Kidney tubule cell (primary cell): ENCODE data around the gene GDPD5.

ENCODE experiments used
- DNase-seq: peaks from one replicate; pipeline ENCODE4 v3.0.0-alpha.2; 2018; ENCODE audit warnings: low spot score

GDPD5 gene

DNA sequence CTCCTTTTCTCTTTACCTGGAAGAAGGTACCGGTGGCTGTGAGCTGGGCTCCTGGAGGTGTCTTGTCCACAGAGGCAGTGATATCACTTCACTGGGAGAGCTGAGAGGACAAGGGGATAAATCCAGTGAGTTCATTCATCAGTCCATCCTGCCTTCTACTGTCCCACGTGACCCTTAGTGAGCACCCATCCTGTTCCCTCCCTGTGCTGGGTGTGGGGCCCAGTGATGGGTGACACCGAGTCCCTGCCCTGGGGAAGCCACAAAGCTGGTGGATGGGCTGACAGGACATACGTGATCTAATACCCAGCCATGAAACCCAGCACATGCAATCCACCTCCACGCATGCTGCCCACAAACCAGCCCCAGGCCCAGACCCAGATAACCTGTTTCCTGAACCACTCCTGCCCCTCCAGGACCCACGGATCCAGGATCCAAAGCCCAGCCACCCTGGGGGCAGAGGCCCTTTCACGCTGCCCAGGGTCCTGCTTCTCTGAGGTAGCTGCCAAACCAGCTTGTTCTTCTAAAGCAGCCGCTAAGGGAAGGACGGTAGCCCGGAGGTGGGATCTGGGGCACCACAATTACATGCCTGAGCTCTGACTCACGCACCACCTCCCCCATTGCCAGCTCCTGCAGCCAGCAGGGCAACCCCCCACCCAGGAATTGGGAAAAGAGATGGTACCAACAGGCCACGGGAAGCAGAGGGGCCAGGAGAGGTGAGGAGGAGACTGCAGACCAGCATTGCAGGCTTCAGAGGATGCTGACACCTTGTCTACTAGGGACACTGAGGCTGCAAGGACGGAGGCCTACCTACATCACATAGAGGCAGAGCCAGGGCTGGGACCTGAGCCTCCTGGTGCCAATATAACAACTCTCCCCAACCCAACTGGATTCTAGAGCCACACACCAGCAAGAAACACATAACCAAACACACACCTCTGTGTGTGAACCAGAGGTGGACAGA lies 35.2 kb downstream of the GDPD5 start:
- DNase-seq = peak; percentile 61

- DNase-seq = no peak
Measured at GRCh38 chr11:75487365-75487764, 38.4 kb downstream of the GDPD5 start.

- no peak for DNase-seq
Measured at GRCh38 chr11:75485742-75486141, 40.0 kb downstream of the GDPD5 start.

GRCh38 chr11:75482931-75483469 lies 42.7 kb downstream of the GDPD5 start:
- no peak for DNase-seq

GRCh38 chr11:75481922-75482606 lies 43.7 kb downstream of the GDPD5 start:
- DNase-seq = no peak

GRCh38 chr11:75481223-75481921 lies 44.4 kb downstream of the GDPD5 start:
- no peak for DNase-seq

GRCh38 chr11:75480185-75481175 lies 45.3 kb downstream of the GDPD5 start:
- DNase-seq = no peak

DNA sequence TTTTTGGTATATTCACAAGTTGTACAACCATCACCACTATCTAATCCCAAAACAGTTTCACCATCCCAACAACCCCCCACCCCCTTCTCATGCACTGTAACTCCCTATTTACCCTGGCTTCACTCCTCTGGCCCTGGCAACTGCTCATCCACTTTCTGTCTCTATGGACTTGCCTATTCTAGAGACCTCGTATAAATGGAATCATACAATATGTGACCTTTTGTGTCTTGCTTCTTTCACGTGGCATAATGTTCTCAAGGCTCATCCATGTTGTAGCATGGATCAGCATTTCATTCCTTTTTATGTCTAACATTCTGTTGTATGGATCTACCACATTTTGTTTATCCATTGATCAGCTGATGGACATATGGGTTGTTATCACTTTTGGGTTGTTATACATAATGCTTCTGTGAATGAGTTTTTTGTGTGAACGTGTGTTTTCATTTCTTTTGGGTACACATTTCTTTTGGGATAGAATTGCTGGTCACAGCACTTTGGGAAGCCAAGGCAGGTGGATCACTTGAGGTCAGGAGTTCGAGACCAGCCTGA lies 46.1 kb downstream of the GDPD5 start:
- DNase-seq = no peak

DNA sequence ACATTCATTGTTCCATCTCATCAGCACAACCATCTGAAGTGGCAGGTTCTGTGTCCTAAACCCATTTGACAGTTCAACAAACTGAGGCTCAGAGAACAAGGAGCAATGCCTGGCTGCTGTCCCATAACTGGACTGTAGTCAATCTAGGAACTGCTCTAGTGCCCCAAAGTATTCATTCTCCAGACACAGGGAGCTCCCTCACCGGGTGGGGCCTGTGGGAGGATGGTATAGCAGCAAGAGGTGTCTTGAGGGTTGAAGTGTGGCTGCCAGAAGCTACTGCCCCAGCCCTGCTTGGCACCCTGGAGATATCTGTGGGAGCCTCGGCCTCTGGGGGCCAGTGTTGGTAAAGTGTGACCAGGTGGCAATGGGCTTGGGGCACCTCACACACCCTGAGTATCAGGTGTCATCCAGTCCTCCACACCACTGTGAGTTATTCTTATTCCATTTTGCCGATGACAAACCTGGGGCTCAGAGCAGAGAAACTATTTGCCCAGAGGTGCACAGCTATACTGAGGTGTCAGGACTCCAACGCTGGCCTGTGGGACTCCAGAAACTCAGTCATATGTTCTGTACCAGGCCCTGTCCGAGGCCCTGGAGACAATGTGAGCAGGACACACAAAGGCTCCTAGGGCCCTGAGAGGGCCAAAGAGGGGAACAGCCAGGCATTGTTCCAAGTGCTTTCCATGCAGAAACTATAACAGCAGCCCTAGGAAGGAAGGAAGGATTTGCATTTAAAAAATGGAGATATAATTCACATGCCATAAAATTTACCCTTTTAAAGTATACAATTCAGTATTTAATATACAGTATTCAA lies 46.8 kb downstream of the GDPD5 start:
- DNase-seq = no peak

- DNase-seq = no peak
Measured at GRCh38 chr11:75477614-75477935, 48.2 kb downstream of the GDPD5 start.

- no peak for DNase-seq
Measured at GRCh38 chr11:75476739-75477613, 48.8 kb downstream of the GDPD5 start.

DNA sequence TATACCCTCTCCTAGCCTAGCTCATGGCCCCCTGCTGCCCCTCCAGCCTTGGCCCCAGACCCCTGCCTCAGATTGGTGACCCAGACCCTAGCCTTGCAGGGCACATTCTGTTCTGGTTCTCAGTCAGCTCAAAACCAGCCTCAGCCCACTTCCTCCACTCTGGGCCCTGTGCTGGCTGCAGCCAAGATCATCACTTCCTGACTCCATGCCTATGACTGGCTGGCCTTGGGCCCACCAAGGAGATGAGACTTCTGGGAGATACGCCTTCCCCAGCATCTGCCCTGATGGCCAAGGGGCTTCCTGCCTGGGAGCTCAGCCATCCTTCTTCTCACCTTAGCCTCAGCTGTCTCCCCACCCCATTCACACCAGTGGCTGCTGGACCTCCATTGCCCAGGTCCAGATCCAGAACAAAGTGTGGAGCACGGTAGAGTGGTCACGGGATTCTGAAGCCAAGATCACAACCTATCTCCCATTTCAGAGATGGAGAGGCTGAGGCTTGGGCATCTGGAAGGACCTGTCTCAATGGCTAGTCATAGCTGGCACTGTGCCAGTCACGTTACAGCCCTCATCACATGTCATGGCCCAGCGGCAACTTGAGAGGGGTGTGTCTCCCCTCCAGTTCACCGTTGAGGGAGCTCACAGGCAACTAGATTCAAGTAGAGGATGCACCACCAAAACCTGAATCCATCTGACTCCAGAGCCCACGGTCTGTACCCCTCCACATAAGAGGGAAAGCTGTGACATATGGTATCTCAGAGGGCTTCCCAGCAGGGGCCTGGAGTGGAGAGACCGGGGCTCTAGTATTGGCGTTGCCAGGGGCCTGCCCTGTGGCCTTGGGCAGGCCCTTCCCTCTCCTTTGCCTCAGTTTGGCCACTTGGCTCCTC lies 49.7 kb downstream of the GDPD5 start:
- peak; percentile 50 for DNase-seq

DNA sequence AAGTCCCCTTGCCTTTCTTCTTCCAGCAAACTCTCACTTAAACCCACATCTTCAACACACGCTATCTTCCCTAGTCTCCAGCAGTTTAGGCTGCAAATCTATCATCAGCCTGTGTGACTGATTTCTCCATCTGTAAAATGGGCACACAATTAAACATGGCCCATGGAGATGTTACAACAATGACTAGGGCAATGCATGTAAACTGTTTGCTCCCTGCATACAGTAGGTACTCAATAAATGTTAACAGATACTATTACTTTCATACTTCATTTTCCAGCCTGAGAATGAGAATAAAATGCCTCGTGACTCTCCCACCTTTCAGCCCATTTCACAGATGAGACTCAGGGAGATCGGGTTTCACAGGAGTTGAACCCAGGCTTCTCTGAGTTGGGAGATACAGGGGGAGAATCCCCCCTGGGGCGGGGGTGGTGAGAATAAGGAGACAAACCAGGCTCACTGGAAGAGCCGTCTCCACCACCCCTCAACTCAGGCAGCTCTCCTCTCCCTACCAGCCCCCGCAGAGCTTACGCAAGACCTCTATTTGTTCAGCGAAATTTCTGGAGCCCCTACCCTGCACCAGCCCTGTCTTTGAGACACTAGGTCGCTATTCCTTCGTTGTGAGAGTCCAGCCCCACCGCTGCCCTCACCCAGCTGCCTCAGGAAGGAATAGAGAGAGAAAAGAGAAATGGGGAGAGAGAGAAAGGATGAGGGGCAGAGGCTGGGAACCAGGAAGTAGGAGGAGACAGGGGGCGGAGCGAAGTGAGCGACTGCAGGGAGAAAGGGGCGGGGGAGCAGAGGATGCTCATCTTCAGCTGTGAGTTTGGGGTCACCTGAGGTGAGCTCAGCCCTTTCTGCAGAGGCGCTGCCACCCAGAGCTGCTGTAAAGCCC lies 50.6 kb downstream of the GDPD5 start:
- DNase-seq = no peak

DNA sequence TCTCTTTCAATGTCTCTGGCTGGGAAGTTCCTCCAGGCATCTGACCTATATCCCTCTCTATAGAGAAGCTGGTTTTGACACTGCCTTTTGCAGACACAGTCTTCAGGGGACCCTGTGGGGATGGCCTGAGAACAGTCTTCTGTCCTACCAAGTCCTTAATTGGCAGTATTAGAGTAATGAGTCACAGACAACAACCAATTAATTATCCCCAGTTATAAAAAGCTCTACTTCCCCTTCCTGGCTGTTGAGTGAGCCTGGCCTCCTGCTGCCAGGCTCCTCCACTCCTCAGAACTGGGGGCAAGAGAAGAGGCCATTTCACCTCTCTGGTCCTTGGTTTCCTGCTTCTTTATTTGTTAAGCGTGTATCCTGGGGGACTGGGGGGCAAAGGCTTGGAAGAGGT lies 51.5 kb downstream of the GDPD5 start:
- DNase-seq = no peak

DNA sequence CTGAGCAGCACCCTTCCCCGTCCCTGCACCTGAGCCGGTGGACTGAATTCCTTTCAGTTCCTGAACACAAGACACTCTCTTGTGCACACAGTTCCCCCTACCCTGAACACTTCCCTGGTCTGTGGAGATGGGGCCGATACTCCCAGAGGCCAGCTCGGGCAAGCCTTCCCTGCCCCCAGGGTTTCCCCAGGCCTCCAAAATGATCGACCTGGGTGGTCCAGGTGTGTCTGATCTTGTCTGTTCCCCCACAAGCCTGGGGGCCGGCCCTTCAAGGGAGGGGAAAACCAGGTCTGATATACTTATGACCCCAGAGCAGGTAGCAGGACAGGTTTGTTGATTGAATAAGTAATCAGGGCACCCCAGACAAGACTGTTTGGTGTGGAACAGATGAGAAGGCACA lies 52.1 kb downstream of the GDPD5 start:
- DNase-seq = no peak

- peak; percentile 28 for DNase-seq
Measured at GRCh38 chr11:75472081-75472732, 53.5 kb downstream of the GDPD5 start.
